C4-2B (cell line): Measurements from ENCODE around the gene GATAD2B.
"Not testable (repeated sequence)": the region's sequence is repeated elsewhere in the genome, so short reads cannot be mapped to it uniquely, and the experiment has no call there.

Experiments used
- H3K27ac ChIP-seq: fragments of 450-650 bp; 2 replicates; pipeline ENCODE4 v1.5.1; 2017
- ZFX ChIP-seq: fragments of 450-650 bp; IDR thresholded peaks from 2 replicates; pipeline ENCODE4 v1.6.1; 2017
- TF ChIP-seq, protein P1 (sequence below): fragments of 450-650 bp; conservative IDR thresholded peaks from 2 replicates; pipeline ENCODE4 v1.5.1; 2017; ENCODE audit warnings: mild to moderate bottlenecking

GATAD2B gene

DNA sequence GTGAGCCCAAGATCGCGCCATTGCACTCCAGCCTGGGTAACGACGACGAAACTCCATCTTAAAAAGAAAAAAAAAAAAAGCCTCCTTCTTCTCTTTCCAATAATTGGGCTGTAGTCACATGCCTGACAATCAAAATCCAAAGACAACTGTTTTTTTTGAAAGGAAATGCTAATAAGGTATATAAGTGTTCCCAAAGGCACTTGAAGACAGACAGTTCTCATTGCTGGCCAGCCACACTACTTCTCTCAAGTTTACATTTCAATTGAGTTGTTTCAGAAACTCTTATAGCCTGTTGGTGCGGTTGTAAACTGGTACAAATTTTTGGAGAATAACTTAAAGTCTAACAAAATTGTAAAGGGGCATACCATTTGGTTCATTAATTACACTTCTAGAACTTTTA lies 23.3 kb downstream of the GATAD2B start:
- H3K27ac ChIP-seq = no peak overlapping the region
- TF ChIP-seq ZFX = no peak
- TF ChIP-seq, protein P1, sequence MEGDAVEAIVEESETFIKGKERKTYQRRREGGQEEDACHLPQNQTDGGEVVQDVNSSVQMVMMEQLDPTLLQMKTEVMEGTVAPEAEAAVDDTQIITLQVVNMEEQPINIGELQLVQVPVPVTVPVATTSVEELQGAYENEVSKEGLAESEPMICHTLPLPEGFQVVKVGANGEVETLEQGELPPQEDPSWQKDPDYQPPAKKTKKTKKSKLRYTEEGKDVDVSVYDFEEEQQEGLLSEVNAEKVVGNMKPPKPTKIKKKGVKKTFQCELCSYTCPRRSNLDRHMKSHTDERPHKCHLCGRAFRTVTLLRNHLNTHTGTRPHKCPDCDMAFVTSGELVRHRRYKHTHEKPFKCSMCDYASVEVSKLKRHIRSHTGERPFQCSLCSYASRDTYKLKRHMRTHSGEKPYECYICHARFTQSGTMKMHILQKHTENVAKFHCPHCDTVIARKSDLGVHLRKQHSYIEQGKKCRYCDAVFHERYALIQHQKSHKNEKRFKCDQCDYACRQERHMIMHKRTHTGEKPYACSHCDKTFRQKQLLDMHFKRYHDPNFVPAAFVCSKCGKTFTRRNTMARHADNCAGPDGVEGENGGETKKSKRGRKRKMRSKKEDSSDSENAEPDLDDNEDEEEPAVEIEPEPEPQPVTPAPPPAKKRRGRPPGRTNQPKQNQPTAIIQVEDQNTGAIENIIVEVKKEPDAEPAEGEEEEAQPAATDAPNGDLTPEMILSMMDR = no peak

DNA sequence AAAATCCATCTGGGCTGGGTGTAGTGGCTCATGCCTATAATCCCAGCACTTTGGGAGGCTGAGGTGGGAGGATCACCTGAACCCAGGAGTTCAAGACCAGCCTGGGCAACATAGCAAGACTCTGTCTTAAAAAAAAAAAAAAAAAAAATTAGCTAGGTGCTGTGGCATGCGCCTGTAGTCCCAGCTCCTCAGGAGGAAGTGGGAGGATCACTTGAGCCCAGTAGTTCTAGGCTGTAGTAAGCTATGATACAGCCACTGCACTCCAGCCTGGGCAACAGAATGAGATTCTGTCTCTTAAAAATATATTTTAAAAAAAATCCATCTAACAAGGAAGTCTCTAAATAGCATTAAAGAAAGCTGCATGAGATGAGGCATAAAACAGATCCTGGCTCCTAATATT lies 26.9 kb downstream of the GATAD2B start:
- not testable (repeated sequence) for H3K27ac ChIP-seq

DNA sequence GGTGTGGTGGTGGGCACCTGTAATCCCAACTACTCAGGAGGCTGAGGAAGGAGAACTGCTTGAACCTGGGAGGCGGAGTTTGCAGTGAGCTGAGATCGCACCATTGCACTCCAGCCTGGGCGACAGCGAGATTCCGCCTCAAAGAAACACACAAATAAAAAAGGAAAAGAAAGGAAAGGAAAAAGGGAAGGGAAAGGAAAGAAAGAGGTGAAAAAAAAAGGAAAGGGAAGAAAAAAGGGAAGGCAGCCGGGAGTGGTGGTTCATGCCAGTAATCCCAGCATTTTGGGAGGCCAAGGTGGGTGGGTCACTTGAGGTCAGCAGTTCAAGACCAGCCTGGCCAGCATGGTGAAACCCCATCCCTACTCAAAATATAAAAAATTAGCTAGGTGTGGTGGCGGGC lies 31.7 kb downstream of the GATAD2B start:
- not testable (repeated sequence) for H3K27ac ChIP-seq

DNA sequence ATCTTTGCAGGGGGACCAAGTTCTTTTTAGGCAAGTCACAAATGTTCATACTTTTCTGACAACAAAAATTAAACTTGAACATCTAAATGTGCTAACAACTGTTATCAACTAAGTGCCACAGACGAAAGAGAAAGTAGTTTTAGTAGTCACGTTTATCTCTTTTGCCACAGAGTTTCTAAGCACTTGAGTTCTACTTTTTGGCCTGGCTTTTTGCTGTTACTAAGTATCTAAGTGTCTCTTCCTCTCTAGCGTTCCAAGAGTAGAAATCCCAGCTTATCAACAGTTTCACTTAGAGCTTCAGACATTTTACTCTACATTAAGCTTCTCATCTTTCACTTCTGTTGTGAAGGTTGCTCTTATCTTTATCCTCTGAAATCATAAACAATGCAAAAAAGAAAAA lies 34.2 kb downstream of the GATAD2B start:
- TF ChIP-seq, protein P1 = no peak
- no peak for TF ChIP-seq ZFX
- no peak overlapping the region for H3K27ac ChIP-seq

DNA sequence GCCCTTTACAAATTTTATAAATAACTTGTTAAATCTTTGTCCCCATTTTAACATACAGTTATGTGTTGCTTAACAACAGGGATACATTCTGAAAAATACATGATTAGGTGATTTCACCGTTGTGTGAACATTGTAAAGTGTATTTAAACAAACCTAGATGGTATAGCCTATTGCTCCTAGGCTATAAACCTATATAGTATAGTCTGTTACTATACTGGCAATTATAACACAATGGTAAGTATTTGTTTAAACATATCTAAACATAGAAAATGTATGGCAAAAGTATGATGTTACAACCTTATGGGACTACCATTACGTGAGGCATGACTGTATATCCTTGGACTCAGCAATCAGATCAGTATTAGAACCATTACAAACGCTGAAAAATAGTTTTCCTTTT lies 36.6 kb downstream of the GATAD2B start:
- no peak overlapping the region for H3K27ac ChIP-seq
- TF ChIP-seq, protein P1 = no peak
- no peak for TF ChIP-seq ZFX

DNA sequence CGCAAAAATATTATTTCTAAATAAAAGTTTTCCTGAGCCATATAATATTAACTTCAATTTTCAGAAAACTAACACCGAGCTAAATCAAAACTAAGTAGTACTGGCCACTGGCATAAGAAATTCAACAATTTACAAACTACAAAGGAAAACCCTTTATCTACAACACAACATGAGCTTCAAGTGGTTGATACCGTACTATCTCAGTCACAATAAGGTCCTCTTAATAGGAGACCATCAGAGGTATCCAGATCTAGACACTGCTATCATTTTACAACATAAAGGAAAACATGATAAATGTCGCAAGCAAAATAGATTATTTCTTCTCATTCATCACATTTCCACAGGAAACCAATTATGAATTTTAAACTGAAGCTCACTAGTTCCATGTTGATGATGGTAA lies 39.5 kb downstream of the GATAD2B start:
- TF ChIP-seq ZFX = no peak
- TF ChIP-seq, protein P1 = no peak
- H3K27ac ChIP-seq = no peak overlapping the region

DNA sequence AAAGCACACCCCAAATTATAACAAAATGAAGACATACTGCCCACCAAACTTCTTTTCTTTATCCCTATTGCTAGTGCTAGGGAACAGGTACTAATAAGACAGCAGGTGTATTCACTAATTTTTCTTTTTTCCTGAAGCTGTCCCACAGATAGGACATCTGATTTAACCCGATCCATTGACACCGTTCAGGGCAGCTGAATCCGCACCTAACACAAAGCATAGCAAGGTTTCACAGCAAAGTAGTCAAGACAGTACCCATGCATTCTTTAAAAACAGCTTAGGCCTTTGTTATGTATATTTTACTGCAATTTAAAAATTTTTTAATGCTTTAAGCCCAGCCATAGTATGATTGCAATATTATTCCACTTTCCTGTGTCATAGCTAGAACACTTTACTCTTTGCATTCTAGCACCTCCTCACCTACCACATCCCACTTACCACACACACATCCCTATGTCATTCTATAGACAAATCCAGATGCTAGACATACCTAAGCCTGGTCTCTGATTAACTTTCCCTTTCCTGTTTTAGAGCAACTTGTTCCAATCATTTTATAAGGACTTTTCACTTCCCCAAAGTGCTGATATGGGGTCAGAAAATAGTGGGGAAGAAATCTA lies 40.4 kb downstream of the GATAD2B start:
- TF ChIP-seq, protein P1 = no peak
- TF ChIP-seq ZFX = no peak
- no peak overlapping the region for H3K27ac ChIP-seq

DNA sequence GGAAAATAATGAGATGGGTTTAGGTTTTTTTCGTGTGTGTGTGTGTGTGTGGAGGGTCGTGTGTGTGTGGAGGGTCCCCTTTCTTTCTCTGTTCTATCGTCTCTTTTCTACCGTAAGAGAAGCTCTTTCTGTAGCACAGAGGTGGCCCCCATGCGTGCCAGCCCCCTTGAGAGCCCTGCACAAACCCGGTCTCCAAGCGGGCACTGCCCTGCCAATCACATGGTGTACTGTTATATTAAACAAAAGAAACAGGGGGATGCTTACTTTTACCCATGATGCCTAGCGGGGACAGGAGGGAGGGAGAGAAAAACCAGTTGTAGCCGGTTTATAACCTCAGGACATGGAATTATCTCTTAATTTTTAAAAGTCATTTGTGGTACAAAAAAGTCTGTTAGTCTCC lies 41.0 kb downstream of the GATAD2B start:
- H3K27ac ChIP-seq = peak overlapping the region; percentile 26; the same call in 1 of the 2 replicates
- TF ChIP-seq ZFX = no peak
- TF ChIP-seq, protein P1 = no peak

DNA sequence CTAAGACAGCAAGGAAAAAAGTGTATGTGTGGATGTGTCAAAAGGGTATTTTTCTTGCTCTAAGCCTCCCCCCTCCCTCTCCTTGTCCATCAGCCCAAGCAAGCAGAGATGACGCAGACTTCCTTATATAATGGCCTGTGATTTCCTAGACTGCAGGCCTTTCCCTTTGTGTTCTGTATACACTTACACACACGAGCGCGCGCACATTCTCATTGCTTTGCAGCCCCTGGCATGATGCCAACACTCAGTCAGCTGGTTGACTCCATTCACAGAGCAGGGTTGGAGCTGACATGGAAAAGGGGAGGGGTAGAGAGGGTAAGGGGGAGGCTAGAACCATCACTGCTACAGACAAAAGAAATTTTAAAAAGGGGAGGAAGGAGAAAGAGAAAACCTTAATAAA lies 41.8 kb downstream of the GATAD2B start:
- no peak overlapping the region for H3K27ac ChIP-seq
- TF ChIP-seq, protein P1 = no peak
- no peak for TF ChIP-seq ZFX
